HepG2 (cell line): ENCODE measurements around the gene SS18L1. TPM values are rescaled to one million over a fixed set of nuclear protein-coding genes. Genes with fewer than 3 reads are reported as not detected.

Experiments
- ATAC-seq: fragments of 200-7000 bp; cut with Tn5 transposase; 3 replicates; pipeline ENCODE4 v1.9.1; 2020; ENCODE audit warnings: mild to moderate bottlenecking, moderate library complexity
- BruUV-seq: library from RNA; stranded (reverse); fragments of 400-500 nt; replicated peaks from 2 replicates; lab custom pipeline; 2021; lab: Mats Ljungman, UMichigan
- CTCF ChIA-PET: fragments of 300-600 bp; formaldehyde crosslinking; extraction: SDS; loops from one replicate; lab custom pipeline; 2021; ENCODE audit warnings: low total read pairs, inconsistent platforms, low intra/inter-chr PET ratio; lab: Yijun Ruan, JAX
- POLR2A ChIA-PET: fragments of 350-600 bp; sonication (Branson Sonifier 250); formaldehyde crosslinking; loops from one replicate; lab custom pipeline; 2020; ENCODE audit warnings: antibody characterized with exemption, inconsistent platforms; lab: Yijun Ruan, JAX
- DNase-seq: peaks from one replicate; pipeline ENCODE4 v3.0.0-alpha.2; 2015; ENCODE audit warnings: low spot score
- FAIRE-seq: peaks from 3 replicates; lab custom pipeline; 2011; peaks lifted over from hg19 to GRCh38; lab: Jason Lieb, UNC
- H2AFZ ChIP-seq: one replicate; pipeline ENCODE4 v1.6.1; 2011; ENCODE audit warnings: low read length, inconsistent platforms
- H3K27ac ChIP-seq: fragments of 300-600 bp; 3 replicates; pipeline ENCODE4 v1.8.0; 2011; ENCODE audit warnings: mixed run types, mild to moderate bottlenecking, mixed read lengths, low read length, inconsistent platforms; ENCODE audit not compliant: insufficient read depth; ENCODE audit errors: extremely low read length
- H3K27me3 ChIP-seq, 2 experiments: fragments of 200-600 bp in 1 of 2; 2 replicates in 1 of 2; 3 replicates in 1 of 2; pipeline versions ENCODE4 v1.6.0 to v1.8.0; 2011; ENCODE audit warnings: low read length in 2 of 2, mild to moderate bottlenecking in 2 of 2, moderate library complexity in 2 of 2, inconsistent platforms in 1 of 2; ENCODE audit not compliant: insufficient read depth in 2 of 2, control insufficient read depth in 1 of 2
- H3K36me3 ChIP-seq, 2 experiments: fragments of 200-600 bp in 1 of 2; replicated peaks in 1 of 2; 2 replicates in 1 of 2; 3 replicates in 1 of 2; pipeline versions ENCODE4 v1.5.1 to v1.8.0; 2011; ENCODE audit warnings: low read length in 2 of 2, inconsistent platforms in 1 of 2; ENCODE audit not compliant: insufficient read depth in 2 of 2, control insufficient read depth in 1 of 2
- H3K4me1 ChIP-seq: 2 replicates; pipeline ENCODE4 v1.5.1; 2012; ENCODE audit warnings: low read length, inconsistent platforms; ENCODE audit not compliant: insufficient read depth
- H3K4me2 ChIP-seq: 2 replicates; pipeline ENCODE4 v1.6.0; 2011; ENCODE audit warnings: low read depth, low read length, inconsistent platforms
- H3K4me3 ChIP-seq, 3 experiments: fragments of 200-600 bp in 1 of 3; sonication (generic), shearing (Covaris generic) in 1 of 3; replicated peaks in 1 of 3; 2 replicates each; pipeline ENCODE4 v1.5.1; 2011 to 2016; ENCODE audit warnings: low read length in 3 of 3, inconsistent platforms in 2 of 3, low read depth in 2 of 3, mild to moderate bottlenecking in 2 of 3, control low read depth in 1 of 3, mixed read lengths in 1 of 3; ENCODE audit not compliant: insufficient read depth in 1 of 3
- H3K79me2 ChIP-seq: one replicate; pipeline ENCODE4 v1.6.1; 2011; ENCODE audit warnings: low read length, inconsistent platforms; ENCODE audit not compliant: insufficient read depth
- H3K9ac ChIP-seq: 2 replicates; pipeline ENCODE4 v1.6.0; 2011; ENCODE audit warnings: mild to moderate bottlenecking, low read depth, low read length, inconsistent platforms; ENCODE audit not compliant: insufficient read depth
- H3K9me3 ChIP-seq: 2 replicates; pipeline ENCODE4 v1.5.1; 2012; ENCODE audit warnings: mild to moderate bottlenecking, low read length
- H4K20me1 ChIP-seq: 2 replicates; pipeline ENCODE4 v1.6.0; 2011; ENCODE audit warnings: inconsistent platforms, mild to moderate bottlenecking, low read length, moderate library complexity; ENCODE audit not compliant: insufficient read depth
- ARNTL ChIP-seq: sonication (generic); formaldehyde crosslinking; IDR thresholded peaks from 2 replicates; pipeline ENCODE4 v1.4.0; 2020; ENCODE audit warnings: mild to moderate bottlenecking, missing genetic modification reagents
- KLF12 ChIP-seq: sonication (generic); formaldehyde crosslinking; IDR thresholded peaks from 2 replicates; pipeline ENCODE4 v1.4.0; 2020; ENCODE audit warnings: missing genetic modification reagents, borderline replicate concordance
- LCORL ChIP-seq, 2 experiments: fragments of 450-650 bp in 1 of 2; sonication (generic) in 1 of 2; formaldehyde crosslinking in 1 of 2; IDR thresholded peaks; 2 replicates each; pipeline versions ENCODE4 v1.5.0 to v1.6.1; 2017 to 2020; ENCODE audit warnings: antibody characterized with exemption in 1 of 2, missing genetic modification reagents in 1 of 2
- PLRG1 ChIP-seq: fragments of 450-650 bp; conservative IDR thresholded peaks from 2 replicates; pipeline ENCODE4 v1.6.1; 2016
- ZFP36 ChIP-seq: fragments of 150-350 bp; IDR thresholded peaks from 2 replicates; pipeline ENCODE4 v1.6.1; 2018; ENCODE audit warnings: borderline replicate concordance, low read length, low read depth; ENCODE audit not compliant: partially characterized antibody
- ZNF282 ChIP-seq: fragments of 450-650 bp; IDR thresholded peaks from 2 replicates; pipeline ENCODE4 v1.6.1; 2018; ENCODE audit not compliant: partially characterized antibody
- ZNF430 ChIP-seq: sonication (generic); formaldehyde crosslinking; IDR thresholded peaks from 2 replicates; pipeline ENCODE4 v1.9.0; 2021; ENCODE audit warnings: mild to moderate bottlenecking, missing genetic modification reagents
- ZNF549 ChIP-seq: sonication (generic); formaldehyde crosslinking; IDR thresholded peaks from 2 replicates; pipeline ENCODE4 v1.5.0; 2020; ENCODE audit warnings: missing genetic modification reagents
- ZNF777 ChIP-seq: sonication (generic); formaldehyde crosslinking; IDR thresholded peaks from 2 replicates; pipeline ENCODE4 v1.4.0; 2020; ENCODE audit warnings: missing genetic modification reagents
- WGBS: methylation state at CpG from one replicate; pipeline ENCODE4 v1.1.6; 2017; ENCODE audit warnings: low lambda C conversion rate; 5-methylcytosine and 5-hydroxymethylcytosine counted together
- in situ Hi-C: cut with HindIII; loops from 2 replicates; pipeline ENCODE4 v1.10.0; 2017; ENCODE audit warnings: low pct_unique_long_range_greater_than_20kb; ENCODE audit not compliant: extremely low pct_ligation_motif_present
- intact Hi-C: fragments of 100-400 bp; cut with micrococcal nuclease; formaldehyde crosslinking; loops from one replicate; pipeline ENCODE4 v1.10.0; 2022; ENCODE audit not compliant: unreplicated experiment
- polyA plus RNA-seq, 8 experiments: library from polyadenylated mRNA; depleted of rRNA in 3 of 8; stranded (reverse) in 7 of 8; unstranded in 1 of 8; fragments of >200 nt; fragmentation: Illumina TruSeq in 4 of 8; extraction: Trizol in 4 of 8; gene quantifications; 2 replicates each; pipeline versions ENCODE4 v1.2.1 to v1.2.3, GENCODE V29; 2011 to 2016; ENCODE audit warnings: low read depth in 4 of 8, missing spikeins in 1 of 8, mixed read lengths in 1 of 8; ENCODE audit not compliant: insufficient read depth in 1 of 8
- total RNA-seq, 5 experiments: library from RNA; depleted of rRNA; stranded (reverse); fragments of >200 nt; fragmentation: Illumina TruSeq; extraction: Trizol; gene quantifications; 2 replicates each; pipeline ENCODE4 v1.2.3, GENCODE V29; 2016; ENCODE audit warnings: low read depth in 1 of 5
- TF ChIP-seq, protein P1 (sequence below): sonication (generic); formaldehyde crosslinking; conservative IDR thresholded peaks from 2 replicates; pipeline ENCODE4 v1.8.1; 2023; ENCODE audit warnings: missing genetic modification reagents
- TF ChIP-seq, protein P2 (sequence below): sonication (generic); formaldehyde crosslinking; IDR thresholded peaks from 2 replicates; pipeline ENCODE4 v1.8.1; 2023; ENCODE audit warnings: mild to moderate bottlenecking, missing genetic modification reagents, borderline replicate concordance
- TF ChIP-seq, protein P3 (sequence below): sonication (generic); formaldehyde crosslinking; IDR thresholded peaks from 2 replicates; pipeline ENCODE4 v1.4.0; 2020; ENCODE audit warnings: mild to moderate bottlenecking, missing genetic modification reagents

The SS18L1 gene
- total and polyA plus RNA-seq, 2 of the 13 experiments (the other 11 are each of a cell fraction or from before 2014, with no cell fraction given): 17.8 to 27.6 TPM

DNA sequence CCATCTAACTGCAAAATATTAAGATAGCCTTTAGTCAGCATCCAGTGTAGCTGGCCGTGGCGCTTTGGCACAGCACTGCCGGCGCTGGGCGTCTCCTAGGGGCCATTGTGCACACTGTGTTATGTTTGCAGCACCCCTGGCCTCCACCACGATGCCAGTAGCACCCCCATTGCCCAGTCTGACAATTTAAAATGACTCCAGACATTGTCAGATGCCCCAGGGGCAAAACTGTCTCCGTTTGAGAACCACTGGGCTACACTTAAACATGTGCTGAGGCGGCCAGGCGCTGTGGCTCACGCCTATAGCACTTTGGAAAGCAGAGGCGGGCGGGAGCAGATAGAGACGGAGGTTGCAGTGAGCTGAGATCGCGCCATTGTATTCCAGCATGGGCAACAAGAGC, 33.3 kb downstream of the SS18L1 start:
- no peaks in the 10 kb centered on the region; a peak in 1 of 5 replicates for H3K27me3 ChIP-seq
- H3K36me3 ChIP-seq: peaks cover 29 to 48% of the 10 kb centered on the region in 2 experiments
- FAIRE-seq: no peak
- ChIA-PET CTCF (no interaction called here), POLR2A (no interaction called here)
- no peak overlapping the region for H3K4me2 ChIP-seq
- WGBS: 94% methylated on average over 15 of the region's 15 CpGs
- H3K4me1 ChIP-seq: peaks cover 4% of the 10 kb centered on the region
- no peak overlapping the region for H3K9ac ChIP-seq
- no peak overlapping the region for H2AFZ ChIP-seq
- ATAC-seq: no peak
- BruUV-seq: no TSS peak
- intact Hi-C loops: no loop called here
- DNase-seq: no peak
- H3K9me3 ChIP-seq: no peaks in the 10 kb centered on the region
- TF ChIP-seq, protein P1, sequence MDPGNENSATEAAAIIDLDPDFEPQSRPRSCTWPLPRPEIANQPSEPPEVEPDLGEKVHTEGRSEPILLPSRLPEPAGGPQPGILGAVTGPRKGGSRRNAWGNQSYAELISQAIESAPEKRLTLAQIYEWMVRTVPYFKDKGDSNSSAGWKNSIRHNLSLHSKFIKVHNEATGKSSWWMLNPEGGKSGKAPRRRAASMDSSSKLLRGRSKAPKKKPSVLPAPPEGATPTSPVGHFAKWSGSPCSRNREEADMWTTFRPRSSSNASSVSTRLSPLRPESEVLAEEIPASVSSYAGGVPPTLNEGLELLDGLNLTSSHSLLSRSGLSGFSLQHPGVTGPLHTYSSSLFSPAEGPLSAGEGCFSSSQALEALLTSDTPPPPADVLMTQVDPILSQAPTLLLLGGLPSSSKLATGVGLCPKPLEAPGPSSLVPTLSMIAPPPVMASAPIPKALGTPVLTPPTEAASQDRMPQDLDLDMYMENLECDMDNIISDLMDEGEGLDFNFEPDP (CRISPR knock-in tag): no peak
- no peak for TF ChIP-seq LCORL (IDR thresholded peaks at IDR 0.05)
- no peak for TF ChIP-seq LCORL (CRISPR knock-in tag; IDR thresholded peaks at IDR 0.05)
- TF ChIP-seq KLF12 (CRISPR knock-in tag): no peak
- H3K4me3 ChIP-seq: no peak overlapping the region
- in situ Hi-C loops: no loop called here
- no peak overlapping the region for H3K27ac ChIP-seq
- peaks cover 5% of the 10 kb centered on the region for H3K79me2 ChIP-seq
- no peaks in the 10 kb centered on the region for H4K20me1 ChIP-seq

DNA sequence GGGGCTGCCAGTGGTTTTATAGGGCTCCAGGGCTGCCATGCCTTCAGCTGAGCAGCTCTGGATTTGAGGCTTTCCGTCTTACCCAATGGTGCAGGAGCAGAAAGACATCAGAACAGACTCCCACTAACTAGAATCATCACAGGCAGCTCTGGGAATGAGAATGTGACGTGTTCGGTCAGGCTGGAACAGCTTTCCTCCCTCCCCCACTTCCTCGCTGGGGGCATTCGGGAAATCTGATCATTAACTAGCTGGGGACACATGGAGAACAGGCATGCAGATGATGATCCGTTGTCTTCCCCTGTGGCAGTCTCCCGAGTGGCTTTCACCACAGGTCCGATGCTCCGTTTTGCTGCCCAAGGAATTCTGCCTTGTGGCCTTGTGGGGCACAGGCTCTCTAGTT, 33.7 kb downstream of the SS18L1 start:
- H3K36me3 ChIP-seq: peaks cover 29 to 47% of the 10 kb centered on the region in 2 experiments
- H2AFZ ChIP-seq: no peak overlapping the region
- no peaks in the 10 kb centered on the region for H3K9me3 ChIP-seq
- DNase-seq: no peak
- no peak for FAIRE-seq
- peaks cover 8% of the 10 kb centered on the region for H3K4me1 ChIP-seq
- 97% methylated on average over 9 of the region's 9 CpGs for WGBS
- H3K27me3 ChIP-seq: no peaks in the 10 kb centered on the region; a peak in 1 of 5 replicates
- POLR2A ChIA-PET: no interaction called here
- no TSS peak for BruUV-seq
- no peak for ATAC-seq
- intact Hi-C loops (no loop called here), in situ Hi-C loops (no loop called here)
- peaks cover 8% of the 10 kb centered on the region for H3K79me2 ChIP-seq
- no peak overlapping the region for H3K4me2 ChIP-seq
- no peak overlapping the region for H3K27ac ChIP-seq
- no peak overlapping the region for H3K9ac ChIP-seq
- CTCF ChIA-PET: no interaction called here
- no peak overlapping the region for H3K4me3 ChIP-seq
- H4K20me1 ChIP-seq: no peaks in the 10 kb centered on the region
- TF ChIP-seq ZNF282: no peak
- TF ChIP-seq, protein P2, sequence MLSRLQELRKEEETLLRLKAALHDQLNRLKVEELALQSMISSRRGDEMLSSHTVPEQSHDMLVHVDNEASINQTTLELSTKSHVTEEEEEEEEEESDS (CRISPR knock-in tag): no peak
- TF ChIP-seq, protein P3, sequence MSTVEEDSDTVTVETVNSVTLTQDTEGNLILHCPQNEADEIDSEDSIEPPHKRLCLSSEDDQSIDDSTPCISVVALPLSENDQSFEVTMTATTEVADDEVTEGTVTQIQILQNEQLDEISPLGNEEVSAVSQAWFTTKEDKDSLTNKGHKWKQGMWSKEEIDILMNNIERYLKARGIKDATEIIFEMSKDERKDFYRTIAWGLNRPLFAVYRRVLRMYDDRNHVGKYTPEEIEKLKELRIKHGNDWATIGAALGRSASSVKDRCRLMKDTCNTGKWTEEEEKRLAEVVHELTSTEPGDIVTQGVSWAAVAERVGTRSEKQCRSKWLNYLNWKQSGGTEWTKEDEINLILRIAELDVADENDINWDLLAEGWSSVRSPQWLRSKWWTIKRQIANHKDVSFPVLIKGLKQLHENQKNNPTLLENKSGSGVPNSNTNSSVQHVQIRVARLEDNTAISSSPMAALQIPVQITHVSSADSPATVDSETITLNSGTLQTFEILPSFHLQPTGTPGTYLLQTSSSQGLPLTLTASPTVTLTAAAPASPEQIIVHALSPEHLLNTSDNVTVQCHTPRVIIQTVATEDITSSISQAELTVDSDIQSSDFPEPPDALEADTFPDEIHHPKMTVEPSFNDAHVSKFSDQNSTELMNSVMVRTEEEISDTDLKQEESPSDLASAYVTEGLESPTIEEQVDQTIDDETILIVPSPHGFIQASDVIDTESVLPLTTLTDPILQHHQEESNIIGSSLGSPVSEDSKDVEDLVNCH (CRISPR knock-in tag): no peak
- no peak for TF ChIP-seq ZNF430 (CRISPR knock-in tag)
- TF ChIP-seq ZFP36: no peak
- no peak for TF ChIP-seq ZNF549 (CRISPR knock-in tag)
- TF ChIP-seq PLRG1: no peak
- TF ChIP-seq ZNF777 (CRISPR knock-in tag): no peak
- TF ChIP-seq ARNTL (CRISPR knock-in tag): no peak
